Epithelial cell of proximal tubule (primary cell): Measurements from ENCODE around the gene LRRN2. TPM values are rescaled to one million over a fixed set of nuclear protein-coding genes. Genes with fewer than 3 reads are reported as not detected.

ENCODE experiments used
- DNase-seq: peaks from one replicate; pipeline ENCODE4 v3.0.0-alpha.2; 2011; ENCODE audit warnings: low read depth
- H3K4me3 ChIP-seq: 2 replicates; pipeline ENCODE4 v1.5.1; 2011; ENCODE audit warnings: low read depth, mild to moderate bottlenecking, low read length
- CTCF ChIP-seq: conservative IDR thresholded peaks from 2 replicates; pipeline ENCODE4 v1.5.1; 2012; ENCODE audit warnings: low read depth, mild to moderate bottlenecking, low read length
- total RNA-seq: library from RNA; depleted of rRNA; stranded (reverse); fragments of >200 nt; gene quantifications from 2 replicates; pipeline ENCODE4 v1.2.3, GENCODE V29; 2015

The LRRN2 gene
- total RNA-seq, 1 donor from 2014 or later, result 5.4 TPM

GRCh38 chr1:204577794-204578478 lies 107.6 kb downstream of the LRRN2 start:
- no peak for DNase-seq
- TF ChIP-seq CTCF, result no peak
- H3K4me3 ChIP-seq, result no peak overlapping the region

- no peak for DNase-seq
- TF ChIP-seq CTCF, result no peak
- H3K4me3 ChIP-seq, result no peak overlapping the region
Observed at GRCh38 chr1:204576422-204576821, 109.1 kb downstream of the LRRN2 start.

GRCh38 chr1:204575221-204576190 lies 110.0 kb downstream of the LRRN2 start:
- DNase-seq, result no peak
- TF ChIP-seq CTCF, result no peak
- no peak overlapping the region for H3K4me3 ChIP-seq

GRCh38 chr1:204574865-204575163 lies 110.7 kb downstream of the LRRN2 start:
- H3K4me3 ChIP-seq, result no peak overlapping the region
- TF ChIP-seq CTCF, result no peak
- no peak for DNase-seq

DNA sequence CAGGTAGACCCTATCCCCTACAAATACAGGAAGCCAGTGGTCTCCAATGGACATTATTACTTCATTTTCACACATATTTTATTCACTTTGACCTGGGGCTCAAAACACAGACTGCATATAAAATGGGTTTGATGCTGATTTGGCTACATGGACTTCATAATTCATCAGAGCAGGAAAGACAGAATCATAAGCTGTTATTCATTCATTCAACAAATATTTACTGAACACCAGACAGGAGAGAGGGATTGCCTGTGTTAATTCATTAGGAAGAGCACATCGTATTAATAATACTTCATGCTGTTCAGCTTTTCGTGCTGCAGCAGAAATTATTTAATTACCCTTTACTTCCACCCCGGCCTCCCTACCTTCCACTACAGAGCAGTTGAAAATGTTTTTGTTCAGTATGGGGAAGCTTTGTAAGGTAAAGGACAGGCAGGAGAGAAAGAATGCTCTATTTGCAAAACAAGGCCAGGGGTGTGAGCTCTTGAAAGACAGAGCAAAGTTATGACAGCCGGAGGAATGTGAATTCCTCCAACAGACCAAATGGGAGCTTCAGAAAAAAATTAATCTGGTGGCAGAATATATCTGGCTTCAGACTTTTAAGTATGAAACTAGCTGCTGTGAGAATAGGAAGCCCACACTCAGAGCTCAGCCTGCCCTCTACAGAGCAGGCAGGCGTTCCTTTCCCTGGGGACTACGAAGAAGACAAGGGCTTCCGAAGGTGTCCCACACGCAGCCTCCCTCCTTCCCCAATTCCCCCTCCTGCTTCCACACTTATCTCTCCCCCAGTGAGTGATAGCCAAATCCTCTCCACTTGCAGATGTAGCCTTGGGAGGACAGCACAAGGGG lies 111.3 kb downstream of the LRRN2 start:
- DNase-seq, result no peak
- no peak overlapping the region for H3K4me3 ChIP-seq
- TF ChIP-seq CTCF, result no peak

DNA sequence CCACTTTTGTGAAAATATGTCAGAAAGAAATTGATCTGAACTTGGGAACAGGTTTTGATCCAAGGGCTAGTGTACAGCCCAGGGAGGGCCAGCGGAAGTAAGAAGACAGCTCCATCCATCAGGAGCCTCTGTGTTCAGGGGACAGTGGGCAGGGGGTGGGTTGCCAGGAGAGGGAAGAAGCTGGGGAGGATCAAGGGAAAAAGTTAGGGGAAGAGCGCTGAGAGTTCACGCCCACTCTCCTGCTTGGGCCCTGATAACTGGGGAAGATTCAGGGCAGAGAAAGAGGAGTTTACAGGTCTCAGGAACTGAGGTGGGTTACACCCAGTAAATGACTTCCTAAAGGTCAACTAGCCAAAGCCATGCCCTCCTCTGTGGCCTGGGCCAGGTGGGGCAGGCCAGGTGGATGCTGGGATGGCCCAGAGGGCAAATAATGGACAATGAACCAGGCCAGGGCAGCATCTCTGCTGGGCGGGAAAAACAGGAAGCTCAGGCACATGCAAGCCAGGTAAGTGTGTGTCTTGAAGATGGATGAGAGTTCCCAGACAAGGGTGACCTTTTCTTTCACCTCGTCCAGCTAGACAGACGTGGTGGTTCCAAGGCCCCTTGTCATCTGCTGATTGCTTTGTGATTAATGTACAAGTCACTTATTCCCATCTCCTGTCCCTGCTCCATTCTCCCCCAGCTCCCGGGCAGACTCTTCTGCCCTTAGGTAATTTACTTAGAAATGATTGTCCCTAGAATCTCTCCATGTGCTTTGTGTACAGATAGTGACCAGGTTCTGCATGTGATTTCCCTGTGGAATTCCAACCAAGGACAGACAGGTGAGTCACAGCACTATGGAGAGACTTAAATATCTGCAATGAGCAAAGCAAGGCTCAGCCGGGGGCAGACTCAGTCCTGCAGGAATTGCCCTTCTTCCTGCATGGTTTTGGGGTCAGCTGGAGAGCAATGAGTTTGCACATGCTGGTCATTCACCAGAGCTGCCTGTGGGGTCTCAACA lies 112.3 kb downstream of the LRRN2 start:
- TF ChIP-seq CTCF, result no peak
- H3K4me3 ChIP-seq, result no peak overlapping the region
- DNase-seq, result no peak
